GM12873 (cell line): Measurements from ENCODE around the gene LYSMD4.

Experiments used
- TF ChIP-seq, protein P1 (sequence below): IDR thresholded peaks from 2 replicates; pipeline ENCODE4 v1.5.1; 2012; ENCODE audit warnings: low read depth, mild to moderate bottlenecking, moderate library complexity, low read length, control low read depth; ENCODE audit not compliant: insufficient read depth; ENCODE audit errors: missing control alignments

The LYSMD4 gene

GRCh38 chr15:99733268-99734039 is at the start of gene LYSMD4:
Gene LYSMD4 (minus strand): TSS chr15:99733437. CDS start chr15:99731999, 1,438 bp downstream.
- TF ChIP-seq, protein P1, sequence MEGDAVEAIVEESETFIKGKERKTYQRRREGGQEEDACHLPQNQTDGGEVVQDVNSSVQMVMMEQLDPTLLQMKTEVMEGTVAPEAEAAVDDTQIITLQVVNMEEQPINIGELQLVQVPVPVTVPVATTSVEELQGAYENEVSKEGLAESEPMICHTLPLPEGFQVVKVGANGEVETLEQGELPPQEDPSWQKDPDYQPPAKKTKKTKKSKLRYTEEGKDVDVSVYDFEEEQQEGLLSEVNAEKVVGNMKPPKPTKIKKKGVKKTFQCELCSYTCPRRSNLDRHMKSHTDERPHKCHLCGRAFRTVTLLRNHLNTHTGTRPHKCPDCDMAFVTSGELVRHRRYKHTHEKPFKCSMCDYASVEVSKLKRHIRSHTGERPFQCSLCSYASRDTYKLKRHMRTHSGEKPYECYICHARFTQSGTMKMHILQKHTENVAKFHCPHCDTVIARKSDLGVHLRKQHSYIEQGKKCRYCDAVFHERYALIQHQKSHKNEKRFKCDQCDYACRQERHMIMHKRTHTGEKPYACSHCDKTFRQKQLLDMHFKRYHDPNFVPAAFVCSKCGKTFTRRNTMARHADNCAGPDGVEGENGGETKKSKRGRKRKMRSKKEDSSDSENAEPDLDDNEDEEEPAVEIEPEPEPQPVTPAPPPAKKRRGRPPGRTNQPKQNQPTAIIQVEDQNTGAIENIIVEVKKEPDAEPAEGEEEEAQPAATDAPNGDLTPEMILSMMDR, result no peak

DNA sequence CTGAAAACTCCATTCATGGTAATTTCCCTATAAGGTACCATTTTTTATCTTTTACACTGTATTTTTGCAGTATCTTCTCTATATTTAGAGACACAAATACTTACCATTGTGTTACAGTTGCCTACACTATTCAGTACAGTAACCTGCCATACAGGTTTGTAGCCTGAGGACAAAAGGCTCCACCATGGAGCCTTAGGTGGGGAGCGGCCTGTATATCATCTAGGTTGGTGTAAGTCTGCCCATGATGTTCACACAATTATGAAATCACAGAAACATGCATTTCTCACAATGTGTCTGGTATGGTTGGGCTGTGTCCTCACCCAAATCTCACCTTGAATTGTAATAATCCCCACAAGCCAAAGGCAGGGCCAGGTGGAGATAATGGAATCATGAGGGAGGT is 43.9 kb upstream of the LYSMD4 start:
- TF ChIP-seq, protein P1, result no peak

DNA sequence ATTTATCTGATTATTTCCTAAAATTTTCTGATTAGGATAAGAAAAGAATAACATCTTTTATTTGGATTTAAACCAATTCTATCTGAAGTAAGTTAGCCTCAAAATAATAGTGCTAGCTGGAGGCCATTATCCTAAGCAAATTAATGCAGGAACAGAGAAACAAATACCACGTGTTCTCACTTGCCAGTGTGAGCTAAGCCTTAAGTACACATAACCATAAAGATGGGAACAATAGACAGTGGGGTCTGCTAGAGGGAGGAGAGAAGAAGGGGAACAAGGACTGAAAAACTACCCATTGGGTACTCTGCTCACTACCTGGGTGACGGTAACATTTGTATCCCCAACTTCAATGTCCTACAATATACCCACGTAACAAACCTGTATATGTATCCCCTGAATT is 31.3 kb upstream of the LYSMD4 start:
- TF ChIP-seq, protein P1, result no peak

DNA sequence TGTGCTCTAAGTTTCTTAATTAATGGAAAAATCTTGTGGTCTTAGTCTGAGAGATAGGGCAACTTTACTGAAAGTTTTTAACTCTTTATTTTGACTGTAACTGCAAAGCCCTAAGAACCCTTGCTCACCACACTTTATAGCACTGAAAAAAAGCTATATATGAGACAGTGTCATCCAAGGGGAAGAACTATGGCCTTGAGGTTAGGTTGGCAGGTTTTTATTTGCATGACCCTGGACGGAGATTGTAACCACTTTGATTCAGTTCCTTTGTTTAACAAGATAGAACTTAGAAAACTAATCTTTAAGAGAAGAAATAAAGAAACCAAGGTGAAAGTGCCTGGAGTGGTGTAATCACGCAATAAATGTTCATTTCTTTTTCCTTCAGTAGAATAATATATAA is 30.6 kb upstream of the LYSMD4 start:
- TF ChIP-seq, protein P1, result no peak

DNA sequence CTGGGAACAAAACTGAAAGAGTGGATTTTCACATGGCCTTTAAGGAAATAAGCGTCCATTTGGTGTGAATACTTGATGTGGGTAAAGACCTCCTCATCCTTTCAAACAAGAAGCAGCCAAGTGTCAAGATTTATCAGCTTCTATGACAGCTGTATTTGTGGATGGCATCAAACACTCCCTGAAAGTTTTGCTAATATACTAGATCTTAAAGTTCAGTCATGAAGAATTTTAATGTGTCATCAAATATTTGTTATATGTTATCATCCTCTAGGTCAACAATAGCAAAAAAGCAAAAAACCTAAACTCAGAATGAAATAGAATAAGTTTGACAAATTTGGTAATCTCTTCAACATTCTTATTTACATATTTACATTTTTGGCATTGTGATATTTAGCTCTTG is 29.1 kb upstream of the LYSMD4 start:
- TF ChIP-seq, protein P1, result no peak

DNA sequence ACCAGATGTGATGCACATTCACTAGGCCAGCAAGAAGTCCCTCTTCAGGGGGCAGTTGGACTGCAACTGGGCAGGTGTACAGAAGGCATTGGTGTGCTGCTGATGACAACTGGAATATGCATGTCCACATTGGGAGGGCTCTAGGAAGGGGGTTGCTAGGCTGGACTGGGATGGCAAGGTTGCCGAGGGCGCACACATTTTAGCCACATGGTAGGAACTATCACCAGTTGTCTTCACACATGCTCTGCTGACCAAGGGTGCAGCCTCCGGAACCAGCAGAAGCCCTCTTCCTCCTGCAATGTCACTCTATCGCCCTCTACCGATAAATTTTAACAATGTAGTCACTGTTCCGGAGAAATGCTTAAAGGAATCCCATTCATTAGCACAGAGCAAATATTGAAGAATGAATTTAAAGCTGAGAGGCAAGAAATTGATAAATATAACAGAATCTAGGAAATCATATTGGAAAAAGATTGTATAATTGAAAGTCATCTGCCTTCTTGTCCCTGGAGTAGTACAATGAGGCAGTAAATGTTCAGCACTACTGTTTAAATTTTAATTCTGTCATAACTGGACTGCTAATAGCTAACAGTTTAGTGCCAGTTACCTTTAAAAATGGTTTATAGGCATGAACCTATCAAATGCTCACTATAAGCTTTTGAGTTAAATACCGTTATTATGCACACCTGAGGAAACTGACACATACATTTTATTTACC is 22.6 kb upstream of the LYSMD4 start:
- TF ChIP-seq, protein P1, result peak; percentile 85

DNA sequence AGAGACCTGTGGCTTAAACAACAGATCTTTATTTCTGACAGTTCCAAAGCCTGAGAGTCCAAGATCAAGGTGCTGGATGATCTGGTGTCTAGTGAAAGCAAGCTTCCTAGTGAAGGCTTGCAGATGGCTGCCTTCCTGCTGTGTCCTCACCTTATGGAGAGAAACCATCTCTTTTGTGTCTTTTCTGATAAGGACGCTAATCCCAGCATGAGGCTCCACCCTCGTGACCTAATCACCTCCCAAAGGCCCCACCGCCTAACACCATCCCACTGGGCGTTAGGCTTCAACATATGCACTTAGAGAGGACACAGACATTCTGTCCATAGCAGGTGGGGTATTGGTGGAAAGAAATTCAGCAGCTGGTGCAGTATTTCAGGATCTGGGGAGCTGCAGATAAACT is 19.8 kb upstream of the LYSMD4 start:
- TF ChIP-seq, protein P1, result no peak
